GM19043 (cell line): Measurements from ENCODE around the gene DNAJB8.

Experiments
- ATAC-seq: cut with Tn5 transposase; IDR thresholded peaks from one replicate; pipeline ENCODE4 v1.9.1; 2021; ENCODE audit warnings: low read depth; ENCODE audit not compliant: unreplicated experiment

DNAJB8 gene

DNA sequence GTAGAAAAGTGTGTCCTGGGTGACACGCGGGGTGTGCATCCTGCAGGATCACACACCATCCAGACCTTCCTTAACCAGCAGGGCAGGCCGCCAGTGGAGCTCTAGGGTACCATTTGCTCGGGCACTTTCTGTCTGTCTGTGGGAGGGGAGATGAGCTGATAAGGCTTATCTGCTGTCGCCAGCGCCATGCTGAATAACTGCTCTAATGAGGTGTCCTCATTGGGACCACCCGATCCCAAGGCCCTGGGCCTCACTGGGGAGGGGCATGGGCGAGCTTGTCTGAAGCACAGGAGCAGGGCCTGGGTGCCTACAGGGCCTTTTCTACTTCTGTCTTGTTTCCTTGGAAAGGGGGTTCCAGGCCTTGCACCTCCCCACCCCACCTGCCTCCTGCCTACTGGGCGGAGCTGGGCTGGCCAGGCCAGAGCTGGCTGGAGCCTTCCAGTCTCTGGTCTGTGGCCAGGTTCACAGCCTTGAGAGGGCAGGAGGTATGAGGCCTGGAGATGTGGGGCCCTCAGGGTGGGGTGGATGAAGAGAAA lies 28.8 kb upstream of the DNAJB8 start:
- no peak for ATAC-seq

DNA sequence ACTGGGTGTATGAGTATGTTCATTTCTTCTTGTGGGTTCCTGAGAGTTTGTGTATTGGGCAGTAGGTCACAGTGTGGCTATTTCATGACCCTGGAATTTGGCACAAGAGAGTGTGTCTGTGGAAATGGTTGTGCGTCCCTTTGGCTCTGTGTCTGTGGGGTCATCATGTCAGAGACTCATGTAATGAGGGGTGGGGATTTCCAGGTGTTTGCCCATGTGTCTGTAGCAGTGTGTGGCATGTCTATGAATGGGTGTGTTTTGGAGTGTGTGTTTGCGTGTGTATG lies 27.6 kb upstream of the DNAJB8 start:
- no peak for ATAC-seq

DNA sequence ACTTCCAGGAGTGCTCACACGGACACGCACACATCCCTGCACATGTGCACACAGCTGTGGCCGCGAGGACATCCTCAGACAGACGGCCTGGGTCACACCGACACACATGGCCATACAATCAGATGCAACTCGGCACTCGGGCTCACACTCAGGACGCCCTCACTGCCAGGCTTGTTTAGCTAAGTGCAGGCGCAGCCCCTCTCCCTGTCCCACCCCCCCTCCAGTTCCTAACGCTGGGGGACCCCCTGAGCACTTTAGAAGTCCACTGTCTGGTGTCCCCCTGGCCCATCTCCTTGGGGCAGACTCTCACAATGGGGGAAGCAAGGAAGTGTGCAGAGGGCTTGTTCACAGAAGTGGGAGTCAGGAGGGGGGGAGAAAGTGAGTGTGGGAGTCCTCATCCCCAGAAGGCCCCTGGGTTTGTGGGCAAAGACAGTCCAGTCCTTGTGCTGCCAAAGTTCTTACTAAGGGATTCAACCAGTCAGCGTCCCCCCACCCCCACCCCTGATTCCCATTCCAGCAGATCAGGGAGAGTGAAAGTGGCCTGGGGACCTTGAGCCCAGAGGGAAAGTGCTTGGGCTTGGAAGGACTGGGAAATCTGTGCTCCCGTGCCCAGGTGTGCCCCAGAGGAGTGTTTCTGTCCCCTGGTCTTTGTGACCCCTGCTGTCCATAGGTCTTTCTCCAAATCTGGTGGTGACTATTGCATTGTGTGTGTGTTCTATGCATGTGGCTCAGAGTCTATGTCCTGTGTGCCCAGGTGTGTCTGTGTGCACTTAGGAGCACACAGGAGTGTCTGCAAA lies 27.1 kb upstream of the DNAJB8 start:
- ATAC-seq: no peak

DNA sequence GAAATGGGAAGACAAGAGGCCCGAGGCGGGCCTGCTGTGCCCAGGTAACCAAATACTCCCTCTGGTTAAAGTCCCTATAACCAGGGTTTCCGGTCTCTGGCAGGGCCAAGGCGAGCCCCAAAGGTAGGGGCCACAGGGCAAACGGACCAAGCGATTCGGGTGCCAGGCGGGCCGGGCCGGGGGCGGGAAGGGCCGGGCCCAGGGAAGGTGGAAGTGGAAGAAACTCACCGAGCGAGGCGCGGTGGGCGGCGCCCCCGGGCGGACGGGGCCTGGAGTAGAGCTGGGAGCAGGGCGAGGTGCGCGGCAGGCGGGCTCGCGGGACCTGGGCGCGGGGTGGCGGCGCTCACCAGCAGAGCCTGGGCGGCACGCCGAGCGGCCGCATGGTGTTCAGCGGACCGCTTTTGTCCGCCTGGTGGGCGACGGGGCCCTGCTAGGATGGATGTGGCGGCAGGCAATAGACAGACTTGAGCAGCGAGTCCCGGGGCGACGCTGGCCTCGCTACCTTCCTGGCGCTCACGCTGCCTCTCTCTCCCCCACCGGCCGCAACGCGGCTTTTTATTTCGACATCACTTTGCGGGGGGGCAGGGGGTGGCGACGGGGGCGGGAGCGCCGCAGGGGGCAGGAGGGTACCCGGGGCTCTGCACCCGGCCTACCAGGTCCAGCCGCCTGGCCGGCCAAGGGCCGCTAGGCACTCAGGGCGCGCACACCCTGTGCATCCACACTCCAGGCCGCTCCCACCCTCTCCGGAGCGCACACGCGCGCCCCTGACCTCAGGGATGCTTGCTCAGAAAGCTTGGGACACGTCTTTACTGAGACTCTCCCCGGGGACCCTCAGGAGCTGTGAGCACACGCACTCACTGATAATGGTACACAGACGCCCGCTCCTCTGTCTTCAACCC lies 26.2 kb upstream of the DNAJB8 start, which contains the start of gene GATA2:
GATA2 (minus strand) TSS at position 531 of the 899 bp plus-strand sequence. CDS start 6,170 bp downstream, outside the sequence.
- ATAC-seq: no peak

DNA sequence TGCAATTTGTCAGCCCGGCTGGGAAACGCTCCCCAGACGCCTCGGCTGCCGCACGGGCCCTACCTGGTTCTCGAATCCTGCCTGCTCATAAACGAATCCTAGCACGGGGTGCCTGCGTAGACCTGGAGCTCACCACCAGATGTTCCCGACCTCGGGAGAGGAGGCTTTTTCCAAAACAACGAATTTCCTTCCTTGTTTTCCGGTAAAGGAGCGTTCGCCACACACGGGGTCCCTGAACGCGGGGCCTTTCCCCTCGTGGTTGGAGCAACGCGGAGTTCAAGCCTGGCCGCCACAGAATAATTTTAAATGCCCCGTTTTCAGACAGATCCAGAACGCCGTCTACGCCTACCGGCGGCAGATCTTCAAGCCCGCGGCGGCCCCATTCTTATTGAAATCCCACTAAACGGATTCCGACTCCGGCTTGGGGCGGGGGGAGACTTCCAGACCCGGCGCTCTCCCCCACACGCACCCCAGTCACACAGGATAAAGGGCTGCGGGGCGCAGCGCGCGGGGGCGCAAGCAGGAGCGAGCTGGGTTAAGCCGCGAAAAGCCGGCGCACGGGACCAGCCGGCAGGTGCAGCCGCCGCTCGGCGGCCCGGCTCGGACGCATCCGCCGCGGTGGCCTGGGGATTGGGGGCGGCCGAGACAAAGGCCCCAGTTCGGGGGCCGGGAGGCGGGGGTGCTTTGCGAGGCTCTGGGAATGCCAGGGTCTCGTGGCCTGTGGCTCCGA lies 25.4 kb upstream of the DNAJB8 start:
- no peak for ATAC-seq

DNA sequence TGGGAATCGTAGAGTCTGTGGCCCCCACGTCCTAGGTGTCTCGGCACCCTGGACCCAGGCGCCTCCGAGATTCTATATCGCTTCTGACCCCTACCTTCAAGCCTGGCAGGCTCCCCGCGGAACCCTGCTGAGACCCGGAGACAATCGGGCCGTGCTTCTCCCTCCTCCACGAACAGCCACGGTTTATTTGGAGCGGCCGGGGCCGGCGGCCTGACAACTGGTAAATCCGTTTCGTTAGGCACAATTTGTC lies 24.9 kb upstream of the DNAJB8 start:
- ATAC-seq: no peak

DNA sequence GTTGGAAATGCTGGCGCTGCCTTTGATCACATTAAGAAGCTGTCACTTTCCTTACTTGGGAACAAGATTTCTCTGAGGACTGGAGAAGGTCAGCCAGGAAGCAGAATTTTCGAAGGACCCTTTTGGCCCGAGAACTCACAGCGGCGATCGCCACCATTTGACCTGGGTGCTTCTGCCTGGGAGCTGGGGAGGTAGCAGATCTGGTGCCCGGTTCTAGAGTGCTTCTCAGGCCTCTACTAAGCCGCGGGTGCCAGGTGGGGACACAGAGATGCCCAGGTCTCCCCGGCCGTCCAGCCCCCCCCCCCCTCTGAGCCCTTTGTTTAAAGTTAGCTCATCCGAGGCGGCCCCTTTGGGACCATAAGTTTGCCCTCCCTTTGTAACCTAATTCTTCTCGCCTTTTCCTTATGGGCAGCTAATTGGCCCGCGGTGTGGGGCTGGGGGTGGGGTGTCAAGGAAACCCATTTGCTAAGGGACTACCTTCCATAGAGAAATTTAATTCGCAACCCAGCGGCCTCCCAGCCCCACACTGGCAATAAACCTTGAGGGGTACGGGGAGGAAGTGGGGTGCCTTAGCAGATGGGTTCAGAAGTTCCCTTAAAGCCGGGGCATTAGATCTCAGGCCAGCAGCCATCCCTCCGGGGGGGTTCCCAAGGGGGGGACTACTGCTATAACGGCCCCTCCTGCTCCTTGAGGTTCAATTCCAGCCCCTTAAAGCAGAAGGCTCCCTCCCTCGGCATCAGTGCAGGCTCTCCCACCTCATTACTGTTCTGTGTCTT lies 24.4 kb upstream of the DNAJB8 start:
- ATAC-seq: no peak

DNA sequence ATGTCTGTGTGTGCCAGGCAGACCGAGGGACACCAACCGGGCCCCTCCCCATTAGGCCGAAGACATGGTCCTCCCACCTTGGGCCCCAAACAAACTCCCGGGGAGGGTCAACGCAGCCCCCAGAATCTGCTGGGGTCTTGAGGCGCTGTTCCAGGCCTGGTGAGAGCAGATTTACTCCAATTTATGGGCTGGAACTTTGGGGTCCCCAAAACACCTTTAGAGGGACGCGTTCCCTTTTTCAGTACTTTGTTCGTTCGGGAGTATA lies 23.9 kb upstream of the DNAJB8 start:
- no peak for ATAC-seq

DNA sequence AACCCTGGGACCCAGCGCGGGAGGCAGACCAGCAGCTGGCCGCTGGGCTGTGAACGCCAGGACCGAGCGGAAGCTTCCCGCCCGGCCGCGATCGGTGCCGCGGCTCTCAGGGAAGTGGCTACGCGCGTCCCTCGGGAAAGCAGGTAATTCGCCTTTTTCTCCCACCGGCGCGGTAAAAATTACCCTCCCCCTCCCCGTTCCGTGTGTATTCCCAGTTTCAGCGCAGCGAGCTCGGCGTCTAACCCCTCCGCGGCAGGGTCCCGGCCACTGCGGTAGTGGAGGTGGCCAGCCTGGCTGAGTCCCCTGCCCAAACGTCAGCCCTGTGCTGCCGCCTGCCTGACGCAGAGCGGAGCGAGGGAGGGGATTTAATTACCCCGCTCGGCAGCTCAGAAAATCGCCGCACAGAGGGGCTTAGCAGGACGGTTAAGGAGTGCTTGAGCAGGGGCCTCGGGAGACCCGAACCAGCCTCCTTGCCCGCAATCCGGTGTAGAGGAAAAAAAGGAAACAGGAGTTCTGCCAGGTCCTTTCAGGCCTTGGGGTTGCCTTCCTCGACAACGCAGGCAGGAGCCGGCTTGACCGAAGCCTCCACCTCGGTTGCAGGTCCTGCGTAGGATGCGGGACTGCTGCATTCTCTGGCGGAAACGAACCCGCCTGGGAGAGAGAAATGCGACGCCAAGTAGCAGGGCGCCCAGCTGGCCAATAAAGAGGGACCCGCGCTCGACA lies 23.4 kb upstream of the DNAJB8 start:
- no peak for ATAC-seq

DNA sequence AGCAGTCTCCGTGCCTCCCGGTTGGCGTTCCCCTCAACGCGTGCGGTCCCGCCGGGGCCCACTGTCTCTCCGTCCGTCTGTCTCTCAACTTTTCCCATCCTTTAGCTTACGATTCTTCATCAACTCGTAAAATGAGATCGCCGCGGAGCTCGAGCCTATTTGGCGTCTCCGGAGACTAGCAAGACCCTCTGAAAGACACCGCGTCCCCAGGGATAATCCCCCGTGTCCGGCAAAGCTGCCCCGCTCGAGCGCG lies 22.9 kb upstream of the DNAJB8 start:
- ATAC-seq: no peak

DNA sequence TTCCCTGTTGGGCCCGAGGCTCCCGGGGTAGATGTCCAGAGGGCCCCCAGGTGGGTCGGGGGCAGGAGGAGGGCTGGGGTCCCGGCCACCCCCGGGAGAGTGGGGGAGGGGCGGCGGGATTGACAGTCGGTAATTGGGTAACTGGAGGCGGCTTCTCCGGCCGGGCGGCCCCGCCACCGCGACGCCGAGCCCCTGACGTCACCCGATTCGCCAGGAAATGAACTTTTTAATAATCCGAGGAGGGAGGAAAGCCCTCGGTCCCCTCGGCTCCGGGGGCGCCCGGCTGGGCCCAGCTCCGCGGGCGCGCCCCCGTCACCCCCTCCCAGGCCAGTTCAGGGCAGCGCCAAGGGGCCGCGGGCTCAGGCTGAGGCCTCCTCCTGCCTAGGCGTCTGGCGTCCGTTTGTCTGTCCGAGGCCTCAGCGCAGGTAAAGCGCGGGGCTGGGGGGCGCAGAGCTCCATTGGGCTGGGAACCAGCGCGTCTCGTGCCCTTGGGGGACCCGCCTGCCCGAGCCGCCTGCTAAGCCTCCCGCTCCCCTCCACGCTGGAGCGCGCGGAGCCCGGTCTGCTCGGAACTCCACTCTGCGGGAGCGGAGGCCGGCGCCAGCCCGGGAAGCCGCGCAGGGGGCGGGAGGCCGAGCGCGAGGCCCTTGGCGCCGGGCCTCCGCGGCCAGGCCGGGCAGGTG lies 22.4 kb upstream of the DNAJB8 start:
- ATAC-seq: no peak

DNA sequence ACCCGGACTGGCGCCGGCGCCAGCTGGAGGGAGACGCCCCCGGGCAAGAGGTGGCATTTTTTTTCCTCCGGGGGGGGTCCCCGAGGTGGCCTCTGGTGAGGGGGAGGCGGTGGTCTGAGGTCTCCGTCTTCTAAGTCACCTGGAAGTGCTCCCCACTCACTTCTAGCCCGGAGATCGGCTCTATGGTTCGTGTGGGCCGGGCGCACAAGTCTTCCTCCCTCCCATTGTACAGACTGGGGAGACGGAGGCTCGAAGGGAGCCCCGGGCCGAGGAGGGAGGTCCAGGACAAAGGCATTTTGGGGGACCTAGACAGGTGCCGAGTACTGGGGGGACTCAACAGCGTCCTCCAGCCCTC lies 21.9 kb upstream of the DNAJB8 start:
- ATAC-seq: no peak

DNA sequence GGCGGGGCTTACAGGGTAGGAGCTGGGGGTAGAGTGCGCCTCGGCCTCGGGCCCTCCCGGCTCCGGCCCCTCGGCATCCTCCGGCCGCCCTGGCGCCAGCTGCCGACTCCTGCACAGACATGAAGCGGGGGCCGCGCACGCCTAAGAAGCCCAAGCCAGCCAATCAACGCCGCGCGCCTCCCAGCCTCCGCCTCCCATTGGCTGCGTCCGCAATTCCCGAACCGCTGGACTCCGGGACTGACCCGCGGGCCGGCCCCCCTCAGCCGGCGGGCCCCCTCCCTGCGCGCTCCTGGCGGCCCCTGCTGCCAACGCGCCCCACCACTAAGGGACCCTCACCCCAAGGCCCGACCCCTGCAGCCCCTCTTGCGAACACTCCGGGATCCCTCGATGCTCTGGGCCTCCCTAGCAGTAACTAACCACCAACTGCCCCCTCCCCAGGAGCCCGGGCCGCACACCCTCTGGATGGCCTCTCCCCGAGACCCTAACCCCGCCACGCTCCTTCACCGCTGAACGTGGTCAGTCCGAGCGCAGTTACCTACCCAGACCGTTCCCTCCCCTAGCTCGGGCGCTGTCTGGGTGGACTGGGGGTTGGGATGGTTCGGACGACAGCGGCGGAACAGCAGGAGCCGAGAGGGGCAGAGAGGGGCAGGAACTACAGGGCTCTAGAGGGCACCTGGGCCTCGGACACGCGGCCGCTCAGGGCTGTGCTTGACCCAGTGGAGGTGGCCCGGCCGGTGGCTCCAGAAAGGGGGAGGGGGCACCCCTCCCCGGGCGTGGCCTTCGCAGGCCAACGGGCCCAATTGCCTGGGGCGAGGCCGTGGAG lies 21.3 kb upstream of the DNAJB8 start:
- ATAC-seq: no peak

DNA sequence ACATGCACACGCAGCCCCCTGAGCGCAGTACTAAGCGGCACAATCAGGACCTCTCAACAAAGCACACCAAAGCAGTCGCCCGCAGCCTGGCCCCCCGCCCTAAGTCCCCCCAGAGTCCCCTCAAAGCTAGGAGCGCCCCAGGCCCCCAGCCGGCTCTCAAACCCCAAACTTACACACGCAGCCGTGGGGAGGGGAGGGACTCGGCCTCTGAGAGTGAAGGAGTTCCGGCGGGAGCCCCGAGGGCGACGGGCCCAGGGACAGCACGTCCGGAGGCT lies 20.8 kb upstream of the DNAJB8 start:
- no peak for ATAC-seq

DNA sequence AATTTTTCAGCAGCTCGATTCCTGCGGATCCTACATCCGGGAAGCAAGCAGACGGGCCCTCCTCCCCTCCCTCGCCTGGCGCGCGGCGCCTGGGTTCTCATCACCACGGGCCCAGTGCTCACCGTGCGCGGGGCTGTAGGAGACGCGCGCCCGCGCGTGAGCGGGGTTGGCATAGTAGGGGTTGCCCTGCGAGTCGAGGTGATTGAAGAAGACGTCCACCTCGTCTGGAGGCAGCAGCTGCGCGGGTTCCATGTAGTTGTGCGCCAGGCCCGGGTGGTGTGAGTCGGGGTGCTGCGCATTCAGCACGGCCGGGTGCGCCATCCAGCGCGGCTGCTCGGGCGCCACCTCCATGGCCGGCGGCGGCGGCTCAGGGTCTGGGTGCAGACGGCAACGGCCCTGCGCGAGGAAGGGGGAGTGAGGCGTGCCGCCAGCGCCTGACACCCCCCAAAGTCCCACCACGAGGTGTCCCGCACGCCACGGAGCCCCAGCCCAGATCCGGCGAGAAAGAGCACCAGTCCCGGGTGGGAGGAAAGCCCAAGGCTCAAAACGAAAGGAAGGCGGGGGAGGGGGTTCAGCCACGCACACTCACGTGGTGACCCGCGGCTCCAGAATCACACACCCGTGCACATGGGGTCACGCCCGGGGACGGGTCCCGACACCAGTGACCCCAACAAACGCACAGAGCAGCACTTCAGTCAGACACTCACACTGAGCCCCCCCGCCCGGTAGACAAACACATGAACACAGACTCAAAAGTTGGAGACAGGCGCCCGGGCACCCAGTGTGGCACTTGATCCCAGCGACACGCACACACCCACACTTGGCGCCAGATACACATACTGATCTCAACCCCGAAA lies 20.2 kb upstream of the DNAJB8 start:
- no peak for ATAC-seq

DNA sequence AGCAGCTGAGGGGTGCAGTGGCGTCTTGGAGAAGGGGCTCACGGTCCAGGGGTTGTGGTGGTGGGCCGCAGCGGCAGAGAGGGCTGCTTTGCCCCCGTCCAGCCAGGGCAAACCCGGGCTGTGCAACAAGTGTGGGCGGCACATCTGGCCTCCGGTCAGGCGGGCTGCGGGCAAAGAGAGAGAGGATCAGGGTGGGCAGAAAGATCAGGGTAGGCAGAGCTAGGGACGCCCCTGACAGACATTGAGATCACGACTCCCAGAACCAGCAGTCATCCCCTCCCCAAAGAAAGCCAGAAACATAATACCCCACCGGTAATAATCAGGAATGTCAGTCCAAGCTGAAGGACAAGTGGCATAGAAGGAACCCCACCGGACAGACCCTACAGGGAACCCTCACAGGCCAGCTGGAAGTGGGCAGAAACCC lies 19.5 kb upstream of the DNAJB8 start:
- ATAC-seq: no peak

DNA sequence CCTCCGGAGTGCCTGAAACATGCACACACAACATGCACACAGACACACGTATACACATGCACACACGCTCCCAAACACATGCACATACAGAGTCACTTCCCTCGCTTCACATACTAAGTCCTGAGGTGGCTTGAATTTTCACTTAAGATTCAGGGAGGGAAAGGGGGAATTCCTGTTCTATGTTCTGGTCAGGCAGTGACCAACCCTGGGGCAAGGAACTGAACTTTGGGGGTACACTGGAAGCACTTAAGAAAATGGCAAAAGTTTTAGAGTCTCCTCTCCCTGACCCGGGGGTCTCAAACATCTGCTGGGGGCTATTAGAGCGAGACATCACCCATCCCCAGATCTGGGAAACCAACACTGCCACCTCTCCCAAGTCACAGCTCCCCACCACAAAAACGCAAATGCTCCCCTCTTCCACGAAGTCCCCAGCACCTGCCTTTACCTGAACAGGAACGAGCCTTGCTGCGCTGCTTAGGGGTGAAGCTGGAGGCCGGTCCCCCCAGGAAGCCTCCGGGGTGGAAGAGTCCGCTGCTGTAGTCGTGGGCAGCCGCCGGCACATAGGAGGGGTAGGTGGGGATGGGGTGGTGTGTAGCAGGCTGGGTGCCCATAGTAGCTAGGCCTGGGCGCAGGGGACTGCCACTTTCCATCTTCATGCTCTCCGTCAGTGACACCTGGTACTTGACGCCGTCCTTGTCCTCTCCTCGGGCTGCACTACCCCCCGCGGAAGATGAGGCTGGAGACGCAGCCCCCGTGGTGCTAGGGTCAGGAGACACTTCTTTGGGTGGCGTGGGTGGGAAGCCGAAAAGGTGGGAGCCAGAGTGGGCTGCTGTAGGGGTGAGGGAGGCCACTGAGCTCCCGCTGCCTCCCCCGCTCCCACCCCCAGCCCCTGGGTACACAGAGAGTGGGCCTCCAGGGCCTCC lies 18.9 kb upstream of the DNAJB8 start:
- ATAC-seq: no peak
